GM23338 (cell line): ENCODE data around the gene CAMSAP3. TPM values are rescaled to one million over a fixed set of nuclear protein-coding genes. Genes with fewer than 3 reads are reported as not detected.

ENCODE experiments used
- ATAC-seq: fragments of 200-7000 bp; cut with Tn5 transposase; 3 replicates; pipeline ENCODE4 v1.9.1; 2020
- DNase-seq: peaks from one replicate; pipeline ENCODE4 v3.0.0-alpha.2; 2015; ENCODE audit warnings: low spot score
- H2AFZ ChIP-seq: fragments of 200-600 bp; sonication (generic); 2 replicates; pipeline ENCODE4 v1.8.0; 2016; ENCODE audit warnings: antibody characterized with exemption, mild to moderate bottlenecking, moderate library complexity
- H3F3A ChIP-seq: fragments of 200-600 bp; sonication (generic); replicated peaks from 2 replicates; pipeline ENCODE4 v1.8.0; 2017; ENCODE audit warnings: antibody characterized with exemption, mixed run types, low read depth
- H3K27ac ChIP-seq: fragments of 200-600 bp; sonication (generic); 2 replicates; pipeline ENCODE4 v1.6.1; 2016; ENCODE audit warnings: low read depth
- H3K27me3 ChIP-seq: fragments of 200-600 bp; sonication (generic); 2 replicates; pipeline ENCODE4 v1.8.0; 2016; ENCODE audit warnings: mild to moderate bottlenecking, mixed run types, moderate library complexity; ENCODE audit not compliant: insufficient read depth
- H3K36me3 ChIP-seq: fragments of 200-600 bp; sonication (generic); 2 replicates; pipeline ENCODE4 v1.8.0; 2016; ENCODE audit warnings: mild to moderate bottlenecking; ENCODE audit not compliant: insufficient read depth
- H3K4me1 ChIP-seq: fragments of 200-600 bp; sonication (generic); 2 replicates; pipeline ENCODE4 v1.8.0; 2016; ENCODE audit warnings: mild to moderate bottlenecking, moderate library complexity; ENCODE audit not compliant: insufficient read depth
- H3K4me2 ChIP-seq: fragments of 200-600 bp; sonication (generic); 2 replicates; pipeline ENCODE4 v1.7.1; 2017; ENCODE audit warnings: mixed run types
- H3K4me3 ChIP-seq: fragments of 200-600 bp; sonication (generic); 2 replicates; pipeline ENCODE4 v1.6.1; 2016; ENCODE audit warnings: mixed run types
- H3K79me2 ChIP-seq: fragments of 200-600 bp; sonication (generic); replicated peaks from 2 replicates; pipeline ENCODE4 v1.8.0; 2017; ENCODE audit warnings: mild to moderate bottlenecking; ENCODE audit not compliant: insufficient read depth
- H3K9me2 ChIP-seq: fragments of 200-600 bp; sonication (generic); 2 replicates; pipeline ENCODE4 v1.8.0; 2017; ENCODE audit not compliant: insufficient read depth
- H4K20me1 ChIP-seq: fragments of 200-600 bp; sonication (generic); replicated peaks from 2 replicates; pipeline ENCODE4 v1.8.0; 2017; ENCODE audit warnings: mild to moderate bottlenecking; ENCODE audit not compliant: insufficient read depth
- H3K27ac Mint-ChIP-seq: 2 replicates; pipeline ENCODE4 v1.8.0; 2020; ENCODE audit warnings: inconsistent platforms, mild to moderate bottlenecking, moderate library complexity, mixed read lengths
- H3K27me3 Mint-ChIP-seq: 3 replicates; pipeline ENCODE4 v1.8.0; 2022; ENCODE audit warnings: low read depth, mild to moderate bottlenecking, moderate library complexity, mixed read lengths, inconsistent platforms; ENCODE audit not compliant: insufficient read depth, poor library complexity
- H3K36me3 Mint-ChIP-seq: 3 replicates; pipeline ENCODE4 v1.8.0; 2021; ENCODE audit warnings: low read depth, mild to moderate bottlenecking, inconsistent platforms, moderate library complexity, mixed read lengths
- H3K4me1 Mint-ChIP-seq: 3 replicates; pipeline ENCODE4 v1.8.0; 2020; ENCODE audit warnings: mild to moderate bottlenecking, inconsistent platforms, mixed read lengths
- H3K4me3 Mint-ChIP-seq: 3 replicates; pipeline ENCODE4 v1.8.0; 2021; ENCODE audit warnings: moderate library complexity, mild to moderate bottlenecking, inconsistent platforms, mixed read lengths
- H3K9me3 Mint-ChIP-seq: 3 replicates; pipeline ENCODE4 v1.8.0; 2020; ENCODE audit warnings: moderate library complexity, mild to moderate bottlenecking, inconsistent platforms, mixed read lengths
- CREB1 ChIP-seq: fragments of 250-450 bp; sonication (Bioruptor Pico); IDR thresholded peaks from 2 replicates; pipeline ENCODE4 v1.5.0; 2020; ENCODE audit warnings: low read depth, mild to moderate bottlenecking, moderate library complexity
- EZH2 ChIP-seq: fragments of 200-600 bp; sonication (generic); IDR thresholded peaks from one replicate; pipeline ENCODE4 v1.8.0; 2017; ENCODE audit warnings: antibody characterized with exemption, mild to moderate bottlenecking, low read depth; ENCODE audit not compliant: unreplicated experiment
- JUNB ChIP-seq: IDR thresholded peaks from one replicate; pipeline ENCODE4 v1.6.1; 2016; ENCODE audit warnings: antibody characterized with exemption; ENCODE audit not compliant: unreplicated experiment
- POLR2AphosphoS5 ChIP-seq: IDR thresholded peaks from 2 replicates; pipeline ENCODE4 v1.6.1; 2016; ENCODE audit warnings: antibody characterized with exemption, low read depth
- STAT1 ChIP-seq: IDR thresholded peaks from one replicate; pipeline ENCODE4 v1.6.1; 2016; ENCODE audit warnings: antibody characterized with exemption; ENCODE audit not compliant: unreplicated experiment
- ZNF331 ChIP-seq: fragments of 250-450 bp; sonication (Bioruptor Pico); IDR thresholded peaks from 2 replicates; pipeline ENCODE4 v1.5.0; 2020; ENCODE audit warnings: low read depth, mild to moderate bottlenecking, moderate library complexity
- polyA plus RNA-seq: library from polyadenylated mRNA; unstranded; fragments of >200 nt; fragmentation: Nextera tagmentation; extraction: Ambion mirVana; gene quantifications from 2 replicates; pipeline ENCODE4 v1.2.1, GENCODE V29; 2016
- total RNA-seq: library from RNA; depleted of rRNA; stranded (reverse); fragments of >200 nt; shearing (Covaris generic); gene quantifications from 2 replicates; pipeline ENCODE4 v1.2.3, GENCODE V29; 2014
- TF ChIP-seq, protein P1 (sequence below): fragments of 250-450 bp; sonication (Bioruptor Pico); IDR thresholded peaks from 2 replicates; pipeline ENCODE4 v1.5.0; 2020; ENCODE audit warnings: mild to moderate bottlenecking, moderate library complexity

The CAMSAP3 gene
- total and polyA plus RNA-seq, 2 experiments from 2014 or later, result 6.4 to 32.2 TPM

DNA sequence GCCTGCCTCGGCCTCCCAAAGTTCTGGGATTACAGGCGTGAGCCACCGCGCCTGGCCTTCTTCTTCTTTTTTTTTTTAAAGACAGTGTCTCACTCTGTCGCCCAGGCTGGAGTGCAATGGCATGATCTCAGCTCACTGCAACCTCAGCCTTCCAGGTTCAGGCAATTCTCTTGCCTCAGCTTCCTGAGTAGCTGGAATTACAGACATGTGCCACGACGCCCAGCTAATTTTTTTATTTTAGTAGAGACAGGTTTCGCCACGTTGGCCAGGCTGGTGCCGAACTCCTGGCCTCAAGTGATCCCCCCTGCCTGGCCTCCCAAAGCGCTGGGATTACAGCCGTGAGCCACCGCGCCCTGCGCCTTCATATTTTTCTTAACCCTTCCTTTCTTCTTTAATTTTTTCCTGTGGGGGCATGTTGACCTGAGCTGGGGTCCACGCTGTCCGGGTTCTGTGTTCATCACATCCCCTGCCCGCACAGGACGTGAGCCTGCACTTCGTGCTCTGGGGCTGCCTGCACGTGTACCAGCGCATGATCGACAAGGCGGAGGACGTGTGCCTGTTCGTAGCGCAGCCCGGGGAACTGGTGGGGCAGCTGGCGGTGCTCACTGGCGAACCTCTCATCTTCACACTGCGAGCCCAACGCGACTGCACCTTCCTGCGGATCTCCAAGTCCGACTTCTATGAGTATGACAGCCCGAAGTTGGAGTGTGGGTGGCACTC is 46.1 kb upstream of the CAMSAP3 start (continued):
- TF ChIP-seq, protein P1, sequence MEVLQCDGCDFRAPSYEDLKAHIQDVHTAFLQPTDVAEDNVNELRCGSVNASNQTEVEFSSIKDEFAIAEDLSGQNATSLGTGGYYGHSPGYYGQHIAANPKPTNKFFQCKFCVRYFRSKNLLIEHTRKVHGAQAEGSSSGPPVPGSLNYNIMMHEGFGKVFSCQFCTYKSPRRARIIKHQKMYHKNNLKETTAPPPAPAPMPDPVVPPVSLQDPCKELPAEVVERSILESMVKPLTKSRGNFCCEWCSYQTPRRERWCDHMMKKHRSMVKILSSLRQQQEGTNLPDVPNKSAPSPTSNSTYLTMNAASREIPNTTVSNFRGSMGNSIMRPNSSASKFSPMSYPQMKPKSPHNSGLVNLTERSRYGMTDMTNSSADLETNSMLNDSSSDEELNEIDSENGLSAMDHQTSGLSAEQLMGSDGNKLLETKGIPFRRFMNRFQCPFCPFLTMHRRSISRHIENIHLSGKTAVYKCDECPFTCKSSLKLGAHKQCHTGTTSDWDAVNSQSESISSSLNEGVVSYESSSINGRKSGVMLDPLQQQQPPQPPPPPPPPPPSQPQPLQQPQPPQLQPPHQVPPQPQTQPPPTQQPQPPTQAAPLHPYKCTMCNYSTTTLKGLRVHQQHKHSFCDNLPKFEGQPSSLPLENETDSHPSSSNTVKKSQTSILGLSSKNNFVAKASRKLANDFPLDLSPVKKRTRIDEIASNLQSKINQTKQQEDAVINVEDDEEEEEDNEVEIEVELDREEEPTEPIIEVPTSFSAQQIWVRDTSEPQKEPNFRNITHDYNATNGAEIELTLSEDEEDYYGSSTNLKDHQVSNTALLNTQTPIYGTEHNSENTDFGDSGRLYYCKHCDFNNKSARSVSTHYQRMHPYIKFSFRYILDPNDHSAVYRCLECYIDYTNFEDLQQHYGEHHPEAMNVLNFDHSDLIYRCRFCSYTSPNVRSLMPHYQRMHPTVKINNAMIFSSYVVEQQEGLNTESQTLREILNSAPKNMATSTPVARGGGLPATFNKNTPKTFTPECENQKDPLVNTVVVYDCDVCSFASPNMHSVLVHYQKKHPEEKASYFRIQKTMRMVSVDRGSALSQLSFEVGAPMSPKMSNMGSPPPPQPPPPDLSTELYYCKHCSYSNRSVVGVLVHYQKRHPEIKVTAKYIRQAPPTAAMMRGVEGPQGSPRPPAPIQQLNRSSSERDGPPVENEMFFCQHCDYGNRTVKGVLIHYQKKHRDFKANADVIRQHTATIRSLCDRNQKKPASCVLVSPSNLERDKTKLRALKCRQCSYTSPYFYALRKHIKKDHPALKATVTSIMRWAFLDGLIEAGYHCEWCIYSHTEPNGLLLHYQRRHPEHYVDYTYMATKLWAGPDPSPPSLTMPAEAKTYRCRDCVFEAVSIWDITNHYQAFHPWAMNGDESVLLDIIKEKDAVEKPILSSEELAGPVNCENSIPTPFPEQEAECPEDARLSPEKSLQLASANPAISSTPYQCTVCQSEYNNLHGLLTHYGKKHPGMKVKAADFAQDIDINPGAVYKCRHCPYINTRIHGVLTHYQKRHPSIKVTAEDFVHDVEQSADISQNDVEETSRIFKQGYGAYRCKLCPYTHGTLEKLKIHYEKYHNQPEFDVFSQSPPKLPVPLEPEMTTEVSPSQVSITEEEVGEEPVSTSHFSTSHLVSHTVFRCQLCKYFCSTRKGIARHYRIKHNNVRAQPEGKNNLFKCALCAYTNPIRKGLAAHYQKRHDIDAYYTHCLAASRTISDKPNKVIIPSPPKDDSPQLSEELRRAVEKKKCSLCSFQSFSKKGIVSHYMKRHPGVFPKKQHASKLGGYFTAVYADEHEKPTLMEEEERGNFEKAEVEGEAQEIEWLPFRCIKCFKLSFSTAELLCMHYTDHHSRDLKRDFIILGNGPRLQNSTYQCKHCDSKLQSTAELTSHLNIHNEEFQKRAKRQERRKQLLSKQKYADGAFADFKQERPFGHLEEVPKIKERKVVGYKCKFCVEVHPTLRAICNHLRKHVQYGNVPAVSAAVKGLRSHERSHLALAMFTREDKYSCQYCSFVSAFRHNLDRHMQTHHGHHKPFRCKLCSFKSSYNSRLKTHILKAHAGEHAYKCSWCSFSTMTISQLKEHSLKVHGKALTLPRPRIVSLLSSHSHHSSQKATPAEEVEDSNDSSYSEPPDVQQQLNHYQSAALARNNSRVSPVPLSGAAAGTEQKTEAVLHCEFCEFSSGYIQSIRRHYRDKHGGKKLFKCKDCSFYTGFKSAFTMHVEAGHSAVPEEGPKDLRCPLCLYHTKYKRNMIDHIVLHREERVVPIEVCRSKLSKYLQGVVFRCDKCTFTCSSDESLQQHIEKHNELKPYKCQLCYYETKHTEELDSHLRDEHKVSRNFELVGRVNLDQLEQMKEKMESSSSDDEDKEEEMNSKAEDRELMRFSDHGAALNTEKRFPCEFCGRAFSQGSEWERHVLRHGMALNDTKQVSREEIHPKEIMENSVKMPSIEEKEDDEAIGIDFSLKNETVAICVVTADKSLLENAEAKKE (CRISPR knock-in tag), result no peak
- TF ChIP-seq JUNB, result no peak
- no peak for TF ChIP-seq POLR2AphosphoS5
- no peak for TF ChIP-seq CREB1 (CRISPR knock-in tag)
- no peak for TF ChIP-seq EZH2

GRCh38 chr19:7550169-7550770 is 45.4 kb upstream of the CAMSAP3 start:
- no peaks in the 10 kb centered on the region for H3F3A ChIP-seq
- DNase-seq (no peak), ATAC-seq (no peak)
- no peak overlapping the region for H2AFZ ChIP-seq
- H3K4me1 ChIP-seq, result peaks cover 3% of the 10 kb centered on the region; the same call in 1 of the 2 replicates
- Mint-ChIP-seq H3K4me3 (peak overlapping the region; percentile 77), H3K27ac (peak overlapping the region; percentile 86; the same call in 1 of the 2 replicates), H3K4me1 (peaks cover 3% of the 10 kb centered on the region; the same call in 2 of the 3 replicates), H3K36me3 (peaks cover 6% of the 10 kb centered on the region), H3K9me3 (no peaks in the 10 kb centered on the region; the same call in 2 of the 3 replicates), H3K27me3 (peaks cover 7% of the 10 kb centered on the region)
- H3K27me3 ChIP-seq, result no peaks in the 10 kb centered on the region
- H4K20me1 ChIP-seq, result no peaks in the 10 kb centered on the region
- H3K27ac ChIP-seq, result no peak overlapping the region
- H3K4me2 ChIP-seq, result peak overlapping the region; percentile 87
- H3K36me3 ChIP-seq, result no peaks in the 10 kb centered on the region
- H3K79me2 ChIP-seq, result no peaks in the 10 kb centered on the region
- peak overlapping the region; percentile 49 for H3K4me3 ChIP-seq
- H3K9me2 ChIP-seq, result no peaks in the 10 kb centered on the region
- no peak for TF ChIP-seq STAT1
- TF ChIP-seq ZNF331 (CRISPR knock-in tag), result no peak
- TF ChIP-seq, protein P1 (CRISPR knock-in tag), result no peak
